Calu3 (cell line): ENCODE results near the gene LEMD2. TPM values are rescaled to one million over a fixed set of nuclear protein-coding genes. Genes with fewer than 3 reads are reported as not detected.

ENCODE experiments used
- BruUV-seq: library from RNA; stranded (reverse); fragments of 400-500 nt; replicated peaks from 2 replicates; lab custom pipeline; 2021; lab: Mats Ljungman, UMichigan
- CTCF ChIA-PET: fragments of 300-600 bp; sonication (Branson Sonifier 250); formaldehyde crosslinking; loops from one replicate; lab custom pipeline; 2022; ENCODE audit warnings: antibody characterized with exemption; lab: Charles Lee
- DNase-seq: peaks from one replicate; pipeline ENCODE4 v3.0.0; 2022
- H3K27ac Mint-ChIP-seq: one replicate; pipeline ENCODE4 v1.8.0; 2022; ENCODE audit warnings: mixed read lengths; ENCODE audit not compliant: unreplicated experiment
- H3K27me3 Mint-ChIP-seq: one replicate; pipeline ENCODE4 v1.8.0; 2022; ENCODE audit warnings: mixed read lengths; ENCODE audit not compliant: unreplicated experiment
- H3K36me3 Mint-ChIP-seq: one replicate; pipeline ENCODE4 v1.8.0; 2022; ENCODE audit warnings: mild to moderate bottlenecking, moderate library complexity, mixed read lengths; ENCODE audit not compliant: insufficient read depth, unreplicated experiment
- H3K4me1 Mint-ChIP-seq: one replicate; pipeline ENCODE4 v1.8.0; 2022; ENCODE audit warnings: mild to moderate bottlenecking, low read depth, mixed read lengths; ENCODE audit not compliant: unreplicated experiment
- H3K4me3 Mint-ChIP-seq: one replicate; pipeline ENCODE4 v1.8.0; 2022; ENCODE audit warnings: mild to moderate bottlenecking, low read depth, moderate library complexity, mixed read lengths; ENCODE audit not compliant: unreplicated experiment
- H3K9me3 Mint-ChIP-seq: one replicate; pipeline ENCODE4 v1.8.0; 2022; ENCODE audit warnings: low read depth, mixed read lengths; ENCODE audit not compliant: unreplicated experiment
- intact Hi-C: fragments of 100-400 bp; cut with micrococcal nuclease; formaldehyde crosslinking; loops from one replicate; pipeline ENCODE4 v1.10.0; 2022; ENCODE audit not compliant: unreplicated experiment
- total RNA-seq: library from RNA; stranded (reverse); gene quantifications from 2 replicates; pipeline ENCODE4 v1.2.3, GENCODE V29; 2022
- TF ChIP-seq, protein P1 (sequence below): fragments of 200-600 bp; IDR thresholded peaks from one replicate; pipeline ENCODE4 v1.8.0; 2022; ENCODE audit warnings: antibody characterized with exemption; ENCODE audit not compliant: unreplicated experiment

LEMD2 gene
- total RNA-seq, 1 experiment from 2014 or later: 126 TPM

- no peaks in the 10 kb centered on the region for H3K9me3 Mint-ChIP-seq
- CTCF ChIA-PET: no interaction called here
- intact Hi-C loops: no loop called here
- no peak overlapping the region for H3K27ac Mint-ChIP-seq
- no TSS peak for BruUV-seq
- H3K4me1 Mint-ChIP-seq: peaks cover 20% of the 10 kb centered on the region
- no peaks in the 10 kb centered on the region for H3K36me3 Mint-ChIP-seq
- TF ChIP-seq, protein P1, sequence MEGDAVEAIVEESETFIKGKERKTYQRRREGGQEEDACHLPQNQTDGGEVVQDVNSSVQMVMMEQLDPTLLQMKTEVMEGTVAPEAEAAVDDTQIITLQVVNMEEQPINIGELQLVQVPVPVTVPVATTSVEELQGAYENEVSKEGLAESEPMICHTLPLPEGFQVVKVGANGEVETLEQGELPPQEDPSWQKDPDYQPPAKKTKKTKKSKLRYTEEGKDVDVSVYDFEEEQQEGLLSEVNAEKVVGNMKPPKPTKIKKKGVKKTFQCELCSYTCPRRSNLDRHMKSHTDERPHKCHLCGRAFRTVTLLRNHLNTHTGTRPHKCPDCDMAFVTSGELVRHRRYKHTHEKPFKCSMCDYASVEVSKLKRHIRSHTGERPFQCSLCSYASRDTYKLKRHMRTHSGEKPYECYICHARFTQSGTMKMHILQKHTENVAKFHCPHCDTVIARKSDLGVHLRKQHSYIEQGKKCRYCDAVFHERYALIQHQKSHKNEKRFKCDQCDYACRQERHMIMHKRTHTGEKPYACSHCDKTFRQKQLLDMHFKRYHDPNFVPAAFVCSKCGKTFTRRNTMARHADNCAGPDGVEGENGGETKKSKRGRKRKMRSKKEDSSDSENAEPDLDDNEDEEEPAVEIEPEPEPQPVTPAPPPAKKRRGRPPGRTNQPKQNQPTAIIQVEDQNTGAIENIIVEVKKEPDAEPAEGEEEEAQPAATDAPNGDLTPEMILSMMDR: no peak
- no peaks in the 10 kb centered on the region for H3K27me3 Mint-ChIP-seq
- no peak for DNase-seq
- no peak overlapping the region for H3K4me3 Mint-ChIP-seq
Measured at GRCh38 chr6:33738153-33738552, 50.8 kb downstream of the LEMD2 start.

DNA sequence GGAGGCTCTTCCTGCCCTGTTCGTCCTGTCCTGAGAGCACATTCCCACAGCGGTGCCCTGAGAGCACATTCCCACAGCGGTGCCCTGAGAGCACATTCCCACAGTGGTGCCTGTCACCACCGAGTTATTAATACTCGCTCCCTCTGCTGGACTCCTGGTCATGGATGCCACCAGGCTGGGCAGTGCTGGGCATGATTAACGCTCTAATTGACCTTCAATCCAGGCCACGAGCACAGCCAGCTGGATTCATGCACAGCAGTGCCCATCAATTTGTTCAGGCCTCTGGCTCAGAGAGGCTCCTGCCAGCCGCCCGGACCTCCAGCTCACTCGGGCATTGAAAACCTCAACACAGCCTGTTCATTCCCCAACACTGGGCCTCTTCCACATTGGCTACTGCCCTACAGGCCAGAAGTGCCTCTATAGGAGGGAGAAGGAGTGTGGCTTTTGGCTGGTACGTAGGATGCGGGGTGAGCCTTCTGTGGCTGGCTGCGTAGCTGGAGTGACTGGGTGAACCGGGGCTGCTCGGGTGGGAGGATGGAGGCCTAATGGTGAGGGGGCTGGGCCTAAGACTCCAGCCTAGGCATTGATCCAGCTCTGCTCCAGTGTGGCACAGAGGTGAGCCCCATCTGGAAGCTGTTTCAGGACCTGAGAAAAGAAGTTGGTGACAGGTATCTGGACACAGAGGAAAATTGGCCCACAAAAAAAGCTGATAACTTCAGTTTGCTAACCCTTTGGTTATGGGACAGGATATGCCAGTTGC, 51.5 kb downstream of the LEMD2 start:
- Mint-ChIP-seq H3K36me3 (no peaks in the 10 kb centered on the region), H3K4me1 (peaks cover 20% of the 10 kb centered on the region), H3K4me3 (no peak overlapping the region), H3K27ac (peak overlapping the region; percentile 8), H3K27me3 (no peaks in the 10 kb centered on the region), H3K9me3 (no peaks in the 10 kb centered on the region)
- intact Hi-C loops: no loop called here
- no TSS peak for BruUV-seq
- TF ChIP-seq, protein P1: no peak
- CTCF ChIA-PET: no interaction called here
- DNase-seq: no peak

GRCh38 chr6:33735216-33735615, 53.7 kb downstream of the LEMD2 start:
- no peak overlapping the region for H3K4me3 Mint-ChIP-seq

DNA sequence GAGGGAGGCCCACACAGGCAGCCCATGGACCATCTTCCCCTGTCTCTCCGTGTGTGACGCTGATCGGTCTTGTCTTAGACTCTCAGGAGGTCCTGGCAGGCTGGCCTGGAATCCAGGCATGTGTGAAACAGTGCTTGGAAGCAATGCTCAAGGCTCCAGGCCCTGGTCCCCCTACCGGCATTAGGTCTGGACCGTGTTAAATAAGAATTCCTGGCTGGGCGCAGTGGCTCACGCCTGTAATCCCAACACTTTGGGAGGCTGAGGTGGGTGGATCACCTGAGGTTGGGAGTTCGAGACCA, 55.3 kb downstream of the LEMD2 start:
- Mint-ChIP-seq H3K27me3 (no peaks in the 10 kb centered on the region), H3K4me3 (no peak overlapping the region), H3K4me1 (peaks cover 37% of the 10 kb centered on the region), H3K9me3 (no peaks in the 10 kb centered on the region), H3K36me3 (no peaks in the 10 kb centered on the region), H3K27ac (no peak overlapping the region)
- BruUV-seq: no TSS peak
- CTCF ChIA-PET: interaction anchor here (3.1 kb wide), 1 partner anchor 10 kb away, joined by 16 read pairs; no protein-coding TSS in a partner anchor
- no peak for DNase-seq
- intact Hi-C loops: no loop called here
- TF ChIP-seq, protein P1: no peak

More at GRCh38 chr6:33735216-33735615, 53.7 kb downstream of the LEMD2 start:
- DNase-seq: no peak
- H3K4me1 Mint-ChIP-seq: peaks cover 37% of the 10 kb centered on the region
- no TSS peak for BruUV-seq
- intact Hi-C loops: no loop called here
- no peaks in the 10 kb centered on the region for H3K36me3 Mint-ChIP-seq
- H3K27me3 Mint-ChIP-seq: no peaks in the 10 kb centered on the region
- H3K27ac Mint-ChIP-seq: no peak overlapping the region
- CTCF ChIA-PET: interaction anchor here (1.1 kb wide), 1 partner anchor 9 kb away, joined by 6 read pairs; no protein-coding TSS in a partner anchor
- TF ChIP-seq, protein P1: no peak
- no peaks in the 10 kb centered on the region for H3K9me3 Mint-ChIP-seq
